NOMO-1 treated with DMSO at 0.1 percent for 48 hours (cell line): ENCODE measurements around the gene AHR.
A peak's percentile ranks its signal among the peaks of the same experiment; 100 is the strongest.

Source experiments
- DNase-seq: peaks from one replicate; lab custom pipeline; 2025; ENCODE audit not compliant: unreplicated experiment; lab: John Stamatoyannopoulos, UW

The AHR gene

DNA sequence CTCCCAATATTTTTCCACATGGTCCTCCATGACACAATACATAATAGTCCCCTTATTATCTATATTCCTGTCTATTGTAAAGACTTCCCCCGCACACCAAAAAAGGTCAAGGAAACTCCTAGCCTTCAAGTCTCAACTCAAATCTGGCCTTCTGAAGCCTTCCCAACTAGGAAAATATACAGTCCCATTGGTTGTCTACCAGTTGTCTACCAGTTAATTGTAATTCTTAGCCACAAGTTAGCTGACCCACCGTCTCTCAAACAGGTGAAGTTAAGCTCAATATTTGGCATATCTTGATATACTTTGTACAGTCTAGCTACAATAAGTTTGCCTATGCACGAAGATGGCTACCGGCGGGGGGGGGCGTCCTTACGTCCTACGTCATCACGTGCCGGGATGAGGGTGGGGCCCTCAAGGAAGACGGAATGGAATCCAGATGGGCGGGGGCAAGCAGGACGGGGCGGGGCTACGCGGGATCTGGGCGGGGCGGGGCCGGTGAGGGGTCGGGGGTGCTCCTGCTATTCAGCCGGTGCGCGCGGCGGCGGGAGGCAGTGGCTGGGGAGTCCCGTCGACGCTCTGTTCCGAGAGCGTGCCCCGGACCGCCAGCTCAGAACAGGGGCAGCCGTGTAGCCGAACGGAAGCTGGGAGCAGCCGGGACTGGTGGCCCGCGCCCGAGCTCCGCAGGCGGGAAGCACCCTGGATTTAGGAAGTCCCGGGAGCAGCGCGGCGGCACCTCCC lies at the start of gene AHR:
TSS of gene AHR (plus strand) at position 551 of the 738 bp plus-strand sequence. CDS start 613 bp downstream, outside the sequence.
- DNase-seq = peak; percentile 83

GRCh38 chr7:17253885-17254284 lies 44.6 kb upstream of the AHR start:
- DNase-seq = no peak

- peak; percentile 68 for DNase-seq
Measured at GRCh38 chr7:17255926-17256325, 42.5 kb upstream of the AHR start.

DNA sequence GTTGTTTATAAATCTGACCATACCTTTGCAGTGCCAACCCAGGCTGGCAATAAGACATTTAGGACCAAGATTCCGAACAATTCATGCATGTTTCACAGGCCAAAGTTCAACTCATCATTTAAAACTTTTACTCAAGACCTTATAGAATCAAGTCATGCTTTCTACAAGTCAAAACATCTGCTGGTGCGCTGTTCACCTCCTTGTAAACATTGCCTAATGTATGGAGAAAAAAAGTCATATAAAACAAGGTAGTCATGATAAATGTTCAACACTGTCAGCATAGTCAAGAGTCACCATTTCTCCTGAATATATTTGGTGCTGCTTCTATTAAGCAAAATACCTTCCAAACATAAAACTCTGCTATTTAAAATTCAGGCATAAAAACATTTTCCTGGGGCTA lies 42.1 kb upstream of the AHR start:
- no peak for DNase-seq

- no peak for DNase-seq
Measured at GRCh38 chr7:17266565-17266964, 31.9 kb upstream of the AHR start.

GRCh38 chr7:17269341-17270221 lies 28.9 kb upstream of the AHR start:
- no peak for DNase-seq

GRCh38 chr7:17274551-17275245 lies 23.8 kb upstream of the AHR start:
- DNase-seq = peak; percentile 80

DNA sequence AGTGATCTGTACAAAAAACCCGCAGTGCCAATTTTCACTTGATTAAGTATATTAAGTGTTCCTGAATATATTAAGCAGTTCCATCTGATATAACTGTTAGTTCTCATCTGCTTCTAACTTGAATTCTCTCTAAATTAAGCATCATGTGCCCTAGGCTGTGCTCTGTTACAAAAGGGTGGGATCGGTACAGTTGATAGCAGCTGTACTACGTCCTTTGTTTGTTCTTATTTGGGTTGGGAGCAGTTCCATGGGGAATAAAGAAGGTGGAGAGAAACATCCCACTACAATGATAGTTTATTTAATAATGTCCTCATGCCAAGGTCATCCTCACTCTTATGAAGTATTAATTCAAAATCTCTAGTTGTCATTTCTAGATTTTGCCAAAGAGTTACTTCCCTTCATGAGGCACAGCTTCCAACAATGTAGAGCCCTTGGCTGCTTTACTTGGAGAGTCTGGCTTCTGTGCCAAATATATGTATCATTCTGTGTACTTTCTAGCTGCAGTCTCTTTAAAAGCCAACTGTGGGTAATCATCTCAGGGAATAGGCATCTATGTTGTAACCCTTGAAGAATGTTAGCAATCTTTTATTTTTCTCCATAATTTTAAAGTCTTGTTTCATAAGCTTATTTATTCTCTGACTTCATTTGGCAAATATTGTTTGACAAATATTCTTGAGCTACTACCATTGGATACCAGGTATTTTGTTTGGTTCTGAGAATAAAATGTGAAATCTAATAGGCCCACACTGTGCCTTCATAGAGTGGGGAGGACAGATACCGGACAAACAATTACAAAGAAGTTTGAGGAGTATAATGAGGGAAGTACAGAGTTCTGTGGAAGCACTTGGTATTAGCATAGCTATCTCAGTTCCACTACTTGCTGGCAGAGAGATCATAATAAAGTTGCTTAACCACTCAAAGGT lies 22.4 kb upstream of the AHR start:
- DNase-seq = peak; percentile 44

GRCh38 chr7:17279061-17279460 lies 19.4 kb upstream of the AHR start:
- DNase-seq = no peak

GRCh38 chr7:17289074-17289645 lies 9.3 kb upstream of the AHR start:
- DNase-seq = no peak

GRCh38 chr7:17292843-17293242 lies 5.6 kb upstream of the AHR start:
- DNase-seq = no peak

GRCh38 chr7:17293481-17293880 lies 5.0 kb upstream of the AHR start:
- no peak for DNase-seq

DNA sequence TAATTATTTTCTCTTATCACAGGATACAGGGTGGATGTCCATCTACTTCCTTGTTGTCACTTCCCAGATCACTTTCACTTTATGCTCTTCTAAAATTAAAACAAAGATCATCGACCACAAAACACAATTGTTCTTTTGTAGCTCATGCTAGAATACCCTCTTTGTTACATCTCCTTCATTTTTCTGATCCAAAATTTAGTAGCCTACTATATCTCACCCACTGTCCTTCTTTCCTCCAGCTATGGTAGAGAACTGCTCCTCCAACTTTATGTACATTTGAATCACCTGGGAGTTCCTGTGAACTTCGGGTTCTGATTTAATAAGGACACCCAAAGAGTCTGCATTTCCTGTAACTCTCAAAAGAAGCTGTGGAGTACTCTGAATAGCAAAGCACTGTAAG lies 1.2 kb upstream of the AHR start:
- peak; percentile 30 for DNase-seq

- no peak for DNase-seq
Measured at GRCh38 chr7:17298840-17299482, 509 bp downstream of the AHR start.

DNA sequence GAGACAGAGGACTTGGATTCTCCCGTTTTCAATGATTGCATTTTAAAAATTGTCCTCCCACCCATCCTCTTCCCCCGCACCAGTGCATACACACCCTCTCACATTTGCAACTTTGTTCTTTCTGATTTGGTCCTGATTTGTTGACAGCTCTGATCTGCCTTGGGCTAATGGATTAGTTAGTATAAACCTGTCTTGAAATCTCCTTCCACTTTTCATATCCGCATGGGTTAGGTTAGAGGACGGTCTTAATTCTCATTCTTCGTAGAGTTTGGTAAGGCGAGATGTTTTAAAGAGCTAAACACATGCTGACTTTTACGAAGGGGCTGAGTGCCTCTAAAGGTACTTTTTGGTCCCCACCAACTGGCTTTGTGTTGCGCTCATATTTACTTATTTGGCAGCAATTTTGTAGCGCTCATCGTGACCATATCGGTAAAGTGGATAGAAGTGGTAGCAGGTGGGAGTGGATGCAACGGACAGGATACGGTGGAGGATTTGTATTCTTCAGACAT lies 1.1 kb downstream of the AHR start:
- peak; percentile 44 for DNase-seq

DNA sequence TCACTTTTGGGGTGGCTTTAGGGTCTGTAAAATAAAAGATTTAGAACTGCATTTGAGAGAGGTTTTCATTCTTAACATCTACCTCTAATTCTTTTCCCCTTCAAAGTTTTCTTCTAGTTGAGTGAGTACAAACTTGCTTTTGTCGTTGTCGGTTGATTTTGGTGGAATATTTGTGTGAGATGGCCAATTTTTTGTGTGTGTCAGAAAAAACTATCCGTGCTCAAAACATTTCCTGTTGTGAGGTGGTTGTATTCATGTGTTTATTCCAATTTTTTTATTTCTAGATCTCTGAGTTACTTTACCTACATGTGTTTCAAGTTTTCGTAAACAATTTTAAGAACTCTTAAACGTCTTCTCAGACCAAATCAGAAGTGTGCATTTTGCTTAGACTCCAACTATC lies 1.6 kb downstream of the AHR start:
- no peak for DNase-seq

GRCh38 chr7:17300437-17300836 lies 2.0 kb downstream of the AHR start:
- DNase-seq = no peak

GRCh38 chr7:17301471-17302456 lies 3.3 kb downstream of the AHR start:
- peak; percentile 42 for DNase-seq
